Measurements from ENCODE around the gene LDHD.
A peak's percentile ranks its signal among the peaks of the same experiment; 100 is the strongest.

Gene LDHD

DNA sequence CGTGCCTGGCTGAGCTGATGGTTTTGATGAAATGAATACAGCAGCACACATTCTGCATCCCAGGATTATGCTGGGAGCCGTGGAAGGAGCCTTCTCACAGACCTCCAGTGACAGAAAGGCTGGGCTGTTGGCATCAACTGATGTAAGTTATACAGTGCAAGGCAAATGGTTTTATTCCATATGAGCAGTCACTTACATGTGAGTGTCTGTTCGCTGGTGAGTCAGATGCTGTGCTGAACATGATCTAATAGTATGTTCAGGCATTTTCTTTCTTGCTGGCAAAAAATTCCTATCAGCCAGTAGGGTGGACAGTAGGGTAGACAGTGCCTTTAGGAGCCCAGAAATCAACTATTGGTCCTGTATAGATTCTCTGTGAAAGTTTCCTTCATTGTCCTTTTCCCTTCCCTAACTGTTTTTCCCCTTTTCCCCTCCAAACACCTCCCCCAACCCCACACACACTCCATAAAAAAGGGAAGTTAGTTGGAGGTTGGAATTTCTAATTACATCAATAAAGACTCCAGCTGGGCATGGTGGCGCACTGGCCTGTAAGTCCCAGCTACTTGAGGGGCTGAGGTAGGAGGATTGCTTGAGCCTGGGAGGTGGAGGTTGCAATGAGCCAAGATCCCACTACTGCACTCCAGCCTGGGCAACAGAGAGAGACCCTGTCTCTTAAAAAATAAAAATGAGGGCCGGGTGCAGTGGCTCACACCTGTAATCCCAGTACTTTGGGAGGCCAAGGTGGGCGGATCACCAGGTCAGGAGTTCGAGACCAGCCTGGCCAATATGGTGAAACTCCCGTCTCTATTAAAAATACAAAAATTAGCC is 36.2 kb downstream of the LDHD start:
- peak; percentile 14 for DNase-seq (ENCODE audit: low read depth)

DNA sequence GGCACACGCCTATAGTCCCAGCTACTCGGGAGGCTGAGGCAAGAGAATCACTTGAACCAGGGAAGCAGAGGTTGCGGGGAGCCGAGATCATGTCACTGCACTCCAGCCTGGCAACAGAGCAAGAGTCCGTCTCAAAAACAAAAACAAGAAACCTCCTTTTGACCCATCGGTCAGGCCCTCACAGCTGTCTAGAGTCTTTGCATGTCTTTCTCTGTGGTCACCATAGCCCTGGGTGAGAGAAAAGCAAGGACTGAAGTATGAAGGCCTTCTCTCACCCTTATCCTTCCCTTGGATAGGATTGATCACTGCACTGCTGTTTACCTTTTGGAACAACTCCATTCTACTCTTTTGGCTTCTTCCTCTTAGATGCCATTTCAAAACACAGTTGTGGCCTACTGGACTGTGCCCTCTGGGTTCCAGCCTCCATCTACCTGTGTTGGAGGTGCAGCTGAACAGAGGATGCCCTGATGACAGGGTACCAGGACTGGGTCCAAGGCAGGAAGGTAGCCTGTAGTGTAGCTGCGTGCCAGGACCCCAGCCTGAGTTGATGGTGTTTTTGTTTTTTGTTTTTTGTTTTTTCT is 37.1 kb downstream of the LDHD start:
- no peak for DNase-seq (ENCODE audit: low read depth)

DNA sequence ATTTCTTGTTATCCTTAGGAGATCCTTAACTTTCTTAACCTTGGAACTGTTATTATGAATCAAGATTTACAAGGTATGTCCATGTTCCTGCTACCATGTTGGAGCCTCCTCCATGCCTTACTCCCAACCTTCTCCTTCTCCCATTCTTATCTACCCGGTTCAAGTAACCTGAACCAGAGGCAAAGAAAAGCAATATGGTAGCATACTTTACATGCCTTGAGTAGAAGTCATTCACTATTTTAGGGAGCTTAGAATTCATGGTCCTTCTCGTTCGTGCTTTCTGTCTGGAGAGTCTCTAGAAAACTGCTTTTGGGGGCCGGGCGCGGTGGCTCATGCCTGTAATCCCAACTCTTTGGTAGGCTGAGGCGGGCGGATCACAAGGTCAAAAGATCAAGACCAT is 37.7 kb downstream of the LDHD start:
- no peak for DNase-seq (ENCODE audit: low read depth)

DNA sequence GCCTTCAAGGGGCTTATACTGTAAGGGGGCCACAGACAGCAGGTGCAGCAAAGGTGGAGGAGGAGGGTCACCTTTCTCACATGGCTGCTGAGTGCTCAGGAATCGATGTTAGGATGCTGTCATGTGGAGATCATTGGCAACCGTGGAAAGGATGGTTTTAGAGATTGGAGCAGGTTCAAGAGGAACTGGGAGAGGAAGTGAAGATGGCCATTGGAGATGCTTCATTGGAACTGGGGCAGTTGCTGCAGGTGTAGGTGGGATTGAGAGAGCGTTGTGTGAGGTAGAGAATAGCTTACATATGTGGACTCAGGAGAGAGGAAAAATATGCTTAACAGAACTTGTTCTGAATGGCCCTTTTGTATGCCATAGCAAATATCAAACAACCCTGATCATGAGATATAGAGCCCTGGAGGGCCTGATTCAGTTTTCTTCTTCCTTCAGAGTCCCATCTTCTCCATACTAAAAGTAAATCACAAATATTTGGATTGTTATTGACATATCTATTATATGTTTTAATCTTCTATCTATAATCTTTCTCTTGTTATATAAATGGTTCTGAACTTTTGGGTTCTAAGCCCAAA is 40.8 kb downstream of the LDHD start:
- DNase-seq (ENCODE audit: low read depth) = no peak

DNA sequence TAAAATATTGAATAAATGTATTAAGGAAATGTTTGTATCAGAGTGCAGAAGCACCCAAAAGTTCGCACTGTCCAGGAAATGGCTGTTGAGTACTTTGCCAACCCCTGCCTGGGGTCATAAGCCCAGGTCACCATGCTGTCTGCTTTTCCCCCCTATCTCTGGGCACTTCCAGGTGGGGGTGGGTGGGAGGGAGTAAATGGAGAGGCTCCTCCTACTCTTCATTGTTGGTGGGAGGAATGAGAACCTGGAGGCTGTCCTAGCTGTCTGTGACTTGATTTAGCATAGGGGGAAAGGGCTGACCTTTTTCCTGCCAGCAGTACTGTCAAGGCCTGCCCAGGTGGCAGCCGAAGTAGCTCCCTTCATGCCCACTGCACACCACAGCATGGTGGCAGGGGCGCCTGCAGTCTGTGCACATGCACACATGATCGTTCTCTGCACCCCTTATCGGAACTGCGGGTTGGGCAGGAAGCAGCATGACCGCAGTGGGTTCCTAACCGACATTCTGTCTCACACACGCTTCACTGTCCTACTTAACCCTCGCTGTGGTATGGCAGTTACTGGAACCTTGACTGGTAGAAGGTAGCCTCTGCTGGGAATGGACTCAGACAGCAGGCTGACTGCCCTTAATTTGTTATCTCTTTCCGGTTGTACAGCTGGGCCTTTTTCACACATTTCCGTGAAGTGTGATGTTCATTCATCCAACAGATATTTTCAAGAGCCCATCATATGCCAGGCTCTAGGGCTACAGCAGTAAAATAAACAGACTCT is 41.5 kb downstream of the LDHD start:
- no peak for DNase-seq (ENCODE audit: low read depth)

DNA sequence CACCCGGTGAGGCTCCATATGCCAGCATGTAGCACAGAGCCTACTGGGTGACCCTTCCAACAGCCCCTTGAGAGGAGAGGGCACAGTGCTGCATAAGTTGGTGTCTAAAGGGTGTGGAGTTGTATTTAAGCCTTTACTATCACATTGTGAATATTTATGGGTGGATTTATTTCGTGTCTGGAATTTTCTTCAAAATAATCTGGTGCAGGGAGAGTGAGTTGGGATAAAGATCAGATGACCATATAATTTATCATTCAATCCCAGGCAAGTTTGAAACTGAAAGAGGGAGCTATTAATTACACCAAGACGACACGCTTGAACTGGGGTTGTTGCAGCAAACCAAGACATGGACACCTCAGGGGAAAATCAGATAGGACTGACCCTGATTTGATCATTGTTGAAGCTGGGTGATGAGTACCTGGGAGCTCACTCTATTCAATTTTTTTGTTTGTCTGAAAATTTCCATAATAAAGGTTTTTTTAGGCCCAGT is 42.2 kb downstream of the LDHD start:
- no peak for DNase-seq (ENCODE audit: low read depth)

- DNase-seq (ENCODE audit: low read depth) = no peak
These were observed 42.9 kb downstream of the LDHD start for GRCh38 chr16:75073545-75074303.

DNA sequence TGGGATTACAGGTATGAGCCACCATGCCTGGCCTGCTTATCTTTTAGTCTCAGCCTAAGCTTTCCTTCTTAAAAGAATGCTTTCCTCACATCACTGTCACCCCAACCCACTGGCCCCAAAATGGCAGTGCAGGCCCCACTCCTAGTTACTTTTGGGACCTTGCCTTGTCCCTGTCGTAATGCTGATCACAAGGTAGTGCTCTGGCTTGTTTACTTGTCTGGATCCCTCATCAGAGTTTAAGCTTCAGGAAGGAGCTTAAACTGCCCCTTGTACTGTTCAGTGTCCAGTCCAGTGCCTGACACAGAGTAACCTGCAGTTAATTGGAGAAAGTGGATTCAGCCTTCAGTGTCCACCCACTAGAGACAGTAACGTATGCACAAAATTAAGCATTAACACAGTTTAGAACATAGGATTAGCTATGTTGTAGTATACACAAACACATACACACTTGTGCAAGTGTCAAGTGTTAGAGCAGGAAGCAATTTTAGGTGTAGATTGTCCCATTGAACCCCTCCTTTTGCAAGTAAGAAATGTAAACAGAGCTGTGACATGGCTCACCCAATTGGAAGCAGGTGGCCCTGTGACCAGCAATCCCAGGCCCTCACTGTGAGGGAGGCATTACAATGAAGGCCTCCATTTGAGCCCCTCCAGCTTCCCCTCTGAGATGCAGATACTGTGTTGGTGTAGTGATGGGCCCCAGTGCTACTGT is 44.2 kb downstream of the LDHD start:
- DNase-seq (ENCODE audit: low read depth) = no peak

GRCh38 chr16:75071621-75072020 is 45.0 kb downstream of the LDHD start:
- DNase-seq (ENCODE audit: low read depth) = no peak

DNA sequence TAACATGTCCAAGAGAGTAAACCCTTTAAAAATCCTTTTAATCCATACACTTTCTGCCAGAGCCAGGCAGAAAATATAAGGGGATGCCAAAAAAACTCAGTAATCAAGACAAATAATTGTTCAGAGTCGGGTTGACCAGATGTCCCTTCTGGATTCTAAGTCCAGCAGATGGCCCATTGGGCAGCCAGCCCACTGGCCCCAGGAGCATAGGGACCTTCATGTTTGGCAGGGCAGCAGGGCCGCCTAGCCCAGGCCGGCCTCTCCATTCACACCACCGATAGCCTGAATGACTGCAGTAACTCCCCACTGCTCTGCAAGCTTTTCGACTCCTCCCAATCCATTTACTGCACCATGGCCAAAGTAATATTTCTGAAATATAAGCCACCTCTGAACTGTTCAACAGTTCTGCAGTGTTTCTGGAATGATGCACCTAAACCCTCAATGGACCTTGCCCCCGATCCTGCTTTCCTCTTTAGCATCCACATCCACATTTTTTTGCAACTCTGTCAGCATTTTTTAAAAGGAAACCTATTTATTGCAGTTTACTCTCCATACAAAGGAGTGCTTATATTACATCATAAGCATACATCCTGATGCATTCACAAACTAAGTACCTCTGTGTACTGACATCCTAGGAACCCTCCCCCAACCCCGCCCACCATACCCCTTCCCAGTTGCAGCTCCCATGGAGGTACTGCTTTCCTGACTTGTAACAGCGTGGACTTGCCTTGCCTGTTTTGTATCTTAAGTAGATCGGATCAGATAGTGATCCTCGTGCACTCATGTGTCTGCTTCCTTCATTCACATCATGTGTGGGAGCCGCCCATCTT is 46.4 kb downstream of the LDHD start:
- DNase-seq (ENCODE audit: low read depth) = no peak

- DNase-seq (ENCODE audit: low read depth) = no peak
These were observed 48.2 kb downstream of the LDHD start for GRCh38 chr16:75068085-75069031.

DNA sequence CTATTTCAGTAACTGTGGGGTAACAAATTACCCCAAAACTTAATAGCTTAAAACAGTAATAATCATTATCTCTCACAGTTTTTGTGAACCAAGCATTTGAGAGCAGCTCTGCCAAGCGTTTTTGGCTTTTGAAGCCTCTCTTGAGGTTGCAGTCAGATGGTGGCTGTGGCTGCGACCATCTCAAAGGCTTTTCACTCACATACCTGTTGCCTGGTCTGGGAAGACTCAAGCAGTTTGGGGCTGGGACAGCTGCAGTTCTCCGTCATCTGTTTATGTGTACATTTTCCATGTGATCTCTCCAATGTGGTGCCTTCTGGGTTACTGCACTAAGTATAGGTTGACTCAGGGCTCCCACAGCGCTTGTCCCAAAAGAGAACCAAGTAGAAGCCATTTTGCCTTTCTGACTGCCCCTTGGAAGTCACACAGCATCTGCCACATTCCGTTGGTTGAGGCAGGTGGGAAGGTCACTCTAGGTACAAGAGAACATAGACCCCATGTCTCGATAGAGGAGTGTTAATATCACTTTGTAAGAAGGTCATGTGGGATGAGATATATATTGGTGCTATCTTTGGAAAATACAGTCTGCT is 49.6 kb downstream of the LDHD start:
- DNase-seq (ENCODE audit: low read depth) = no peak

DNA sequence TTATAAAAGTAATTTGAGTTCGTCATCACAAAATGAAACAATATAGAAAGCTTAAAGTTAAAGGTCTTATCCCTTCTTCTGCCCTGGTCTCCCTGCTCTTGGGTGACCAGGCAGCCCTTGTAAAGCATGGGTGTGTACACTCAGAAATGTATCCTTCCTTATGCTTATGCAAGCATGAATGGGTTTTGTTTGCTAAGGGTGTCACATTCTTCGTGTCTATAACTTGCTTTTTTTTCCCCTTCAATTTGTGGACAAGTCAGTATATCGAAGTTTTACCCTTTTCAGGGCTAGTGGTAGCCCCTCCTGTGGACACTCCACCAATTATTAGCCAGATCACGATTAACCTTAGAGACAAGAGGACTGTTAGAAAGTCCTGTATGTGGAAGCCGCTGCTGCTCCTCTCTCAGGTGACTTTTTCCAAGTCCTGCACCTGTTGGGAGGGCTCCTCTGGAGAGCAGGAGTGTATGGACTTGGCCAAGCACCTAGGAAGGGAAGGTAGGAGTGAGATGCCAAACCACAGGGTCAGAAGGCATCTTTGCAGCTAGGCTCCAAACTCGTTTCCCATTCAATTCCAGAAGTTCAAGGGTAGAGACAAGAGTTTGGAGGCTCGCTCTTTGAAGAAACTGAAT is 50.9 kb downstream of the LDHD start:
- no peak for DNase-seq (ENCODE audit: low read depth)

GRCh38 chr16:75065149-75065505 is 51.5 kb downstream of the LDHD start:
- no peak for DNase-seq (ENCODE audit: low read depth)

- no peak for DNase-seq (ENCODE audit: low read depth)
These were observed 52.0 kb downstream of the LDHD start for GRCh38 chr16:75064403-75065148.

- no peak for DNase-seq (ENCODE audit: low read depth)
These were observed 53.0 kb downstream of the LDHD start for GRCh38 chr16:75063549-75064088.

- no peak for DNase-seq (ENCODE audit: low read depth)
These were observed 53.6 kb downstream of the LDHD start for GRCh38 chr16:75062976-75063346.

All from fibroblast of the conjunctiva (primary cell).